ENCODE measurements around the gene PLD3.

- TF ChIP-seq CTCF (conservative IDR thresholded peaks at IDR 0.05 in 1 of 2, IDR thresholded peaks at IDR 0.05 in 1 of 2; ENCODE audit: low read depth in 1 of 2, low read length in 2 of 2), result no peak
- TF ChIP-seq EZH2 (IDR thresholded peaks at IDR 0.05; ENCODE audit: low read length, missing control alignments), result no peak
Observed at GRCh38 chr19:40395956-40396355, 47.5 kb downstream of the PLD3 start.

Measured in fibroblast of lung (primary cell).